Measurements from ENCODE around the gene ATRX.

GRCh38 chrX:77795124-77795523 lies 9.1 kb upstream of the ATRX start:
- no peak for TF ChIP-seq POLR2A (IDR thresholded peaks at IDR 0.05; ENCODE audit: low read depth, low read length)
- no peak for TF ChIP-seq POLR2AphosphoS5 (IDR thresholded peaks at IDR 0.05; ENCODE audit: low read depth, low read length)

All from GM12892 (cell line).